DMS114 treated with DMSO at 0.1 percent for 48 hours (cell line): ENCODE data around the gene PCNX2.

Source experiments
- DNase-seq: peaks from one replicate; lab custom pipeline; 2025; ENCODE audit not compliant: unreplicated experiment; lab: John Stamatoyannopoulos, UW

PCNX2 gene

GRCh38 chr1:232943679-232944252 lies 351.8 kb downstream of the PCNX2 start:
- no peak for DNase-seq

GRCh38 chr1:232942413-232943294 lies 352.9 kb downstream of the PCNX2 start:
- DNase-seq = no peak

- no peak for DNase-seq
Measured at GRCh38 chr1:232940262-232940661, 355.3 kb downstream of the PCNX2 start.

- DNase-seq = no peak
Measured at GRCh38 chr1:232939748-232940147, 355.8 kb downstream of the PCNX2 start.

- no peak for DNase-seq
Measured at GRCh38 chr1:232938926-232939325, 356.6 kb downstream of the PCNX2 start.

GRCh38 chr1:232937741-232938375 lies 357.7 kb downstream of the PCNX2 start:
- no peak for DNase-seq

GRCh38 chr1:232936941-232937340 lies 358.6 kb downstream of the PCNX2 start:
- no peak for DNase-seq
